WTC11 (cell line): ENCODE data around the gene CGN. TPM values are rescaled to one million over a fixed set of nuclear protein-coding genes. Genes with fewer than 3 reads are reported as not detected.

ENCODE experiments used
- ATAC-seq: fragments of 200-7000 bp; cut with Tn5 transposase; 2 replicates; pipeline ENCODE4 v1.10.0; 2021; ENCODE audit warnings: mild to moderate bottlenecking, moderate library complexity
- CTCF ChIA-PET: fragments of 300-600 bp; sonication (Branson Sonifier 250); formaldehyde crosslinking; loops from one replicate; lab custom pipeline; 2021; ENCODE audit warnings: antibody characterized with exemption; lab: Charles Lee
- POLR2A ChIA-PET: fragments of 350-600 bp; sonication (Branson Sonifier 250); formaldehyde crosslinking; loops from one replicate; lab custom pipeline; 2021; ENCODE audit warnings: antibody characterized with exemption; lab: Charles Lee
- DNase-seq: peaks from one replicate; pipeline ENCODE4 v3.0.0; 2021; ENCODE audit warnings: low spot score
- H3K27ac Mint-ChIP-seq: 2 replicates; pipeline ENCODE4 v1.8.0; 2021; ENCODE audit warnings: mixed read lengths
- H3K27me3 Mint-ChIP-seq: 2 replicates; pipeline ENCODE4 v1.8.0; 2021; ENCODE audit warnings: low read depth, mild to moderate bottlenecking, moderate library complexity, mixed read lengths
- H3K36me3 Mint-ChIP-seq: 2 replicates; pipeline ENCODE4 v1.8.0; 2021; ENCODE audit warnings: mixed read lengths
- H3K4me1 Mint-ChIP-seq: 2 replicates; pipeline ENCODE4 v1.8.0; 2022; ENCODE audit warnings: mixed read lengths
- H3K4me3 Mint-ChIP-seq: 2 replicates; pipeline ENCODE4 v1.8.0; 2021; ENCODE audit warnings: mild to moderate bottlenecking, moderate library complexity, mixed read lengths
- H3K9me3 Mint-ChIP-seq: 2 replicates; pipeline ENCODE4 v1.8.0; 2021; ENCODE audit warnings: mixed read lengths
- CREB1 ChIP-seq: sonication (generic); formaldehyde crosslinking; IDR thresholded peaks from 2 replicates; pipeline ENCODE4 v1.8.0; 2023; ENCODE audit warnings: mild to moderate bottlenecking, missing genetic modification reagents
- ETV6 ChIP-seq: sonication (generic); formaldehyde crosslinking; IDR thresholded peaks from 2 replicates; pipeline ENCODE4 v1.8.1; 2022; ENCODE audit warnings: mild to moderate bottlenecking, missing genetic modification reagents
- FOXP1 ChIP-seq: sonication (generic); formaldehyde crosslinking; IDR thresholded peaks from 2 replicates; pipeline ENCODE4 v1.8.0; 2022; ENCODE audit warnings: missing genetic modification reagents, mild to moderate bottlenecking, moderate library complexity, borderline replicate concordance
- GRHL2 ChIP-seq: fragments of 250-450 bp; sonication (Bioruptor Pico); IDR thresholded peaks from 2 replicates; pipeline ENCODE4 v1.8.0; 2022; ENCODE audit warnings: mild to moderate bottlenecking, moderate library complexity; ENCODE audit not compliant: insufficient replicate concordance, severe bottlenecking
- HMGA2 ChIP-seq: fragments of 250-450 bp; sonication (Bioruptor Pico); IDR thresholded peaks from 2 replicates; pipeline ENCODE4 v1.4.0; 2021; ENCODE audit warnings: mild to moderate bottlenecking, moderate library complexity
- NFATC4 ChIP-seq: fragments of 250-450 bp; sonication (Bioruptor Pico); IDR thresholded peaks from 2 replicates; pipeline ENCODE4 v1.9.0; 2021; ENCODE audit warnings: mild to moderate bottlenecking
- NFE2L1 ChIP-seq: sonication (generic); formaldehyde crosslinking; IDR thresholded peaks from 2 replicates; pipeline ENCODE4 v1.8.1; 2023; ENCODE audit warnings: missing genetic modification reagents
- NFYB ChIP-seq: sonication (generic); formaldehyde crosslinking; conservative IDR thresholded peaks from 2 replicates; pipeline ENCODE4 v1.8.0; 2022; ENCODE audit warnings: low read depth, missing genetic modification reagents
- NR2C2 ChIP-seq: sonication (generic); formaldehyde crosslinking; IDR thresholded peaks from 2 replicates; pipeline ENCODE4 v1.8.0; 2022; ENCODE audit warnings: mild to moderate bottlenecking, missing genetic modification reagents
- NR3C1 ChIP-seq: sonication (generic); formaldehyde crosslinking; conservative IDR thresholded peaks from 2 replicates; pipeline ENCODE4 v1.8.1; 2023; ENCODE audit warnings: low read depth, mild to moderate bottlenecking, missing genetic modification reagents
- RELA ChIP-seq: sonication (generic); formaldehyde crosslinking; IDR thresholded peaks from 2 replicates; pipeline ENCODE4 v1.8.1; 2022; ENCODE audit warnings: missing genetic modification reagents, mild to moderate bottlenecking, borderline replicate concordance
- SMAD4 ChIP-seq: sonication (generic); formaldehyde crosslinking; IDR thresholded peaks from 2 replicates; pipeline ENCODE4 v1.8.0; 2022; ENCODE audit warnings: mild to moderate bottlenecking, missing genetic modification reagents
- ZNF317 ChIP-seq: sonication (generic); formaldehyde crosslinking; IDR thresholded peaks from 2 replicates; pipeline ENCODE4 v1.8.1; 2023; ENCODE audit warnings: low read depth, mild to moderate bottlenecking, moderate library complexity, missing genetic modification reagents, borderline replicate concordance
- total RNA-seq: library from RNA; stranded (reverse); gene quantifications from 3 replicates; pipeline ENCODE4 v1.2.3, GENCODE V29; 2021
- TF ChIP-seq, protein P1 (sequence below): fragments of 250-450 bp; sonication (Bioruptor Pico); IDR thresholded peaks from 2 replicates; pipeline ENCODE4 v1.9.0; 2021; ENCODE audit warnings: mild to moderate bottlenecking
- TF ChIP-seq, protein P2 (sequence below): sonication (generic); formaldehyde crosslinking; IDR thresholded peaks from 2 replicates; pipeline ENCODE4 v1.8.0; 2022; ENCODE audit warnings: missing genetic modification reagents
- TF ChIP-seq, protein P3 (sequence below): sonication (generic); formaldehyde crosslinking; IDR thresholded peaks from 2 replicates; pipeline ENCODE4 v1.8.1; 2023; ENCODE audit warnings: mild to moderate bottlenecking, moderate library complexity, missing genetic modification reagents
- TF ChIP-seq, protein P4 (sequence below): sonication (generic); formaldehyde crosslinking; IDR thresholded peaks from 2 replicates; pipeline ENCODE4 v1.8.0; 2022; ENCODE audit warnings: mild to moderate bottlenecking, missing genetic modification reagents
- TF ChIP-seq, protein P5 (sequence below): sonication (generic); formaldehyde crosslinking; IDR thresholded peaks from 2 replicates; pipeline ENCODE4 v1.8.0; 2022; ENCODE audit warnings: mild to moderate bottlenecking, missing genetic modification reagents
- TF ChIP-seq, protein P6 (sequence below): sonication (generic); formaldehyde crosslinking; IDR thresholded peaks from 2 replicates; pipeline ENCODE4 v1.8.0; 2023; ENCODE audit warnings: mild to moderate bottlenecking, missing genetic modification reagents

CGN gene
- total RNA-seq, 1 experiment from 2014 or later, result 68.7 TPM

DNA sequence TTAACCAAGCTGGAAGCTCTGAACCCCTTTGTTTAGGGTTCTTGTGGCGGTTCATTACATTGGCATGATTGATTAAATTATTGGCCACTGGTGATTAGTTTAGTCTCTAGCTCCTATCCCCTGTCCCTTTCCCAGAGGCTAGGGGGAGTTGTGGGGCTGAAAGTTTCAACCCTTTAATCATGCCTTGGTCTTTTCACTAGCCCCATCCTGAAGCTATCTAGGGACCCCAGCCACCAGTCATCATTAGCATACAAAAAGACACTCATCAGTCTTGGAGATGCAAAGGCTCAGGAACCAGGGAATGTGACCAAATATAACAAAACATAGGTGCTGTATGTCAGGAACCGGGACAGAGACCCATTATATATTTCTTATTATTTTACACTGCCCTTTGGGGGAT is 66.0 kb downstream of the CGN start (continued):
- TF ChIP-seq CREB1 (no peak), SMAD4 (CRISPR knock-in tag) (no peak), NFYB (CRISPR knock-in tag) (no peak), NFE2L1 (no peak), HMGA2 (CRISPR knock-in tag) (no peak)

DNA sequence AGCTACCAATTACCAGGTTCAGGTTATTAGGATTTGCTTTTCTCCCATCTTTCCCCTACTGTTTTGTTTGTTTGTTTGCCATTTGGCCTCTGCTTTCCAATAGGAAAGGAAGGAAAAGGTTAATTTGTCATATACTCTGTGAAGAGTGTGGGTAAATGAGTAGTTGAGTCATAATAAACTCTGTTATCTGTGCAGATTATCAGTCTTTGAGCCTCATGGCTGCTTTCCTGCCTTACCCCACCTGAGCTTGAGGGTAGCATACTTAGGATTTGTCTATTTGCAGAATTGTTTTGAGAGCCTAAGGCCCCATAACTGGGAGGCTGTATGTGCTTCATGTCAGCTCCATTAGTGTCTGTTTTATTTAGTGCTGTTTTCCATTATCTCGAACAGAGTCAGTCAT is 67.8 kb downstream of the CGN start:
- CTCF ChIA-PET, result interaction anchor here (1.6 kb wide), 1 partner anchor 15 kb away, joined by 5 read pairs; no protein-coding TSS in a partner anchor
- Mint-ChIP-seq H3K4me1 (peaks cover 8% of the 10 kb centered on the region), H3K9me3 (no peaks in the 10 kb centered on the region), H3K27ac (no peak overlapping the region), H3K36me3 (peaks cover 28% of the 10 kb centered on the region), H3K4me3 (no peak overlapping the region)
- no peak for ATAC-seq
- POLR2A ChIA-PET, result interaction anchor here (0.5 kb wide), 1 partner anchor 219 kb away, joined by 3 read pairs; no protein-coding TSS in a partner anchor
- no peak for TF ChIP-seq ZNF317
- no peak for TF ChIP-seq HMGA2 (CRISPR knock-in tag)
- no peak for TF ChIP-seq ETV6 (CRISPR knock-in tag)
- TF ChIP-seq, all 79 proteins: peak for 0
- DNase-seq, result no peak
- no peaks in the 10 kb centered on the region for H3K27me3 Mint-ChIP-seq

DNA sequence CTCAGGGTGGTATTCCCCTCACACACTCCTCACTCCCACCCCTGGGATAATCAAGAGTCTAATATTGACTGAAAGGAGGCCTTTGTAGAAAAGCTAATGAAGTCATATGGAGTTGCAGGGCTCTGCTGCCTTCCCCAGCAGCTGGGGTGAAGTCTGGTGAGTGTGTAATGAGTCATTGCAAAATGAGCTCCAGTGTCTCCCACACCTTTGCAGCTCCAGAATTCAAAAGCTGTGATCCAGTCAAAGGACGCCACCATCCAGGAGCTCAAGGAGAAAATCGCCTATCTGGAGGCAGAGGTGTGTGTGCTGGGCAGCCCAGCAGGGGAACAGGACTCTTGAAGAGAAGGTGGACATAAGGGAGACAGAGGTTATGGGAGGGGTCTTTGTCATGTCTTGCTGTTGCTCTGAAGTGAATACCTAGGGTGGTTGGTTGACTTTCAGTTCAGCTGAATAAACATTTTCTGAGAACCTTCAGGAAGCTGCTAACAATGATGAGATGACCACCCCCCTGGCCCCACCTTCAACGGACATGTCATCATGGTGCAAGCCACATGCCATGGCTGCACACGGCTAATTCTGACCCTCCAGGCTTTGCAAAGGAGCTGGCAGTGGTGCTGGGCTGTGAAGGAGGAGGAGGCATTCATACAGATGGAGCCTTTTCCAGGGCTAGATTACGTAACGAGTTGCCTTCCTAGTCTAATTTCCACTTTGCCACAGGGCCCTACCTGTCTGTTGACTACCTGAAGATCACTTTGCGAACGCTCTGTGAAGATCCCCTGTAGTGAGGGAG is 68.4 kb downstream of the CGN start:
- POLR2A ChIA-PET, result no interaction called here
- Mint-ChIP-seq H3K9me3 (no peaks in the 10 kb centered on the region), H3K4me1 (peaks cover 8% of the 10 kb centered on the region), H3K27ac (no peak overlapping the region), H3K4me3 (no peak overlapping the region), H3K27me3 (no peaks in the 10 kb centered on the region), H3K36me3 (peaks cover 25% of the 10 kb centered on the region)
- no peak for ATAC-seq
- no peak for DNase-seq
- CTCF ChIA-PET, result interaction anchor here (0.7 to 1.6 kb wide), 3 partner anchors 14 to 113 kb away, joined by 3 to 5 read pairs (median 3); no protein-coding TSS in a partner anchor
- no peak for TF ChIP-seq NR2C2 (CRISPR knock-in tag)
- TF ChIP-seq RELA (CRISPR knock-in tag), result no peak
- TF ChIP-seq, protein P1, sequence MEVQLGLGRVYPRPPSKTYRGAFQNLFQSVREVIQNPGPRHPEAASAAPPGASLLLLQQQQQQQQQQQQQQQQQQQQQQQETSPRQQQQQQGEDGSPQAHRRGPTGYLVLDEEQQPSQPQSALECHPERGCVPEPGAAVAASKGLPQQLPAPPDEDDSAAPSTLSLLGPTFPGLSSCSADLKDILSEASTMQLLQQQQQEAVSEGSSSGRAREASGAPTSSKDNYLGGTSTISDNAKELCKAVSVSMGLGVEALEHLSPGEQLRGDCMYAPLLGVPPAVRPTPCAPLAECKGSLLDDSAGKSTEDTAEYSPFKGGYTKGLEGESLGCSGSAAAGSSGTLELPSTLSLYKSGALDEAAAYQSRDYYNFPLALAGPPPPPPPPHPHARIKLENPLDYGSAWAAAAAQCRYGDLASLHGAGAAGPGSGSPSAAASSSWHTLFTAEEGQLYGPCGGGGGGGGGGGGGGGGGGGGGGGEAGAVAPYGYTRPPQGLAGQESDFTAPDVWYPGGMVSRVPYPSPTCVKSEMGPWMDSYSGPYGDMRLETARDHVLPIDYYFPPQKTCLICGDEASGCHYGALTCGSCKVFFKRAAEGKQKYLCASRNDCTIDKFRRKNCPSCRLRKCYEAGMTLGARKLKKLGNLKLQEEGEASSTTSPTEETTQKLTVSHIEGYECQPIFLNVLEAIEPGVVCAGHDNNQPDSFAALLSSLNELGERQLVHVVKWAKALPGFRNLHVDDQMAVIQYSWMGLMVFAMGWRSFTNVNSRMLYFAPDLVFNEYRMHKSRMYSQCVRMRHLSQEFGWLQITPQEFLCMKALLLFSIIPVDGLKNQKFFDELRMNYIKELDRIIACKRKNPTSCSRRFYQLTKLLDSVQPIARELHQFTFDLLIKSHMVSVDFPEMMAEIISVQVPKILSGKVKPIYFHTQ (CRISPR knock-in tag), result no peak
- TF ChIP-seq NFATC4 (CRISPR knock-in tag), result no peak
- TF ChIP-seq, protein P2, sequence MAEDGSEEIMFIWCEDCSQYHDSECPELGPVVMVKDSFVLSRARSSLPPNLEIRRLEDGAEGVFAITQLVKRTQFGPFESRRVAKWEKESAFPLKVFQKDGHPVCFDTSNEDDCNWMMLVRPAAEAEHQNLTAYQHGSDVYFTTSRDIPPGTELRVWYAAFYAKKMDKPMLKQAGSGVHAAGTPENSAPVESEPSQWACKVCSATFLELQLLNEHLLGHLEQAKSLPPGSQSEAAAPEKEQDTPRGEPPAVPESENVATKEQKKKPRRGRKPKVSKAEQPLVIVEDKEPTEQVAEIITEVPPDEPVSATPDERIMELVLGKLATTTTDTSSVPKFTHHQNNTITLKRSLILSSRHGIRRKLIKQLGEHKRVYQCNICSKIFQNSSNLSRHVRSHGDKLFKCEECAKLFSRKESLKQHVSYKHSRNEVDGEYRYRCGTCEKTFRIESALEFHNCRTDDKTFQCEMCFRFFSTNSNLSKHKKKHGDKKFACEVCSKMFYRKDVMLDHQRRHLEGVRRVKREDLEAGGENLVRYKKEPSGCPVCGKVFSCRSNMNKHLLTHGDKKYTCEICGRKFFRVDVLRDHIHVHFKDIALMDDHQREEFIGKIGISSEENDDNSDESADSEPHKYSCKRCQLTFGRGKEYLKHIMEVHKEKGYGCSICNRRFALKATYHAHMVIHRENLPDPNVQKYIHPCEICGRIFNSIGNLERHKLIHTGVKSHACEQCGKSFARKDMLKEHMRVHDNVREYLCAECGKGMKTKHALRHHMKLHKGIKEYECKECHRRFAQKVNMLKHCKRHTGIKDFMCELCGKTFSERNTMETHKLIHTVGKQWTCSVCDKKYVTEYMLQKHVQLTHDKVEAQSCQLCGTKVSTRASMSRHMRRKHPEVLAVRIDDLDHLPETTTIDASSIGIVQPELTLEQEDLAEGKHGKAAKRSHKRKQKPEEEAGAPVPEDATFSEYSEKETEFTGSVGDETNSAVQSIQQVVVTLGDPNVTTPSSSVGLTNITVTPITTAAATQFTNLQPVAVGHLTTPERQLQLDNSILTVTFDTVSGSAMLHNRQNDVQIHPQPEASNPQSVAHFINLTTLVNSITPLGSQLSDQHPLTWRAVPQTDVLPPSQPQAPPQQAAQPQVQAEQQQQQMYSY (CRISPR knock-in tag), result no peak
- TF ChIP-seq, protein P3, sequence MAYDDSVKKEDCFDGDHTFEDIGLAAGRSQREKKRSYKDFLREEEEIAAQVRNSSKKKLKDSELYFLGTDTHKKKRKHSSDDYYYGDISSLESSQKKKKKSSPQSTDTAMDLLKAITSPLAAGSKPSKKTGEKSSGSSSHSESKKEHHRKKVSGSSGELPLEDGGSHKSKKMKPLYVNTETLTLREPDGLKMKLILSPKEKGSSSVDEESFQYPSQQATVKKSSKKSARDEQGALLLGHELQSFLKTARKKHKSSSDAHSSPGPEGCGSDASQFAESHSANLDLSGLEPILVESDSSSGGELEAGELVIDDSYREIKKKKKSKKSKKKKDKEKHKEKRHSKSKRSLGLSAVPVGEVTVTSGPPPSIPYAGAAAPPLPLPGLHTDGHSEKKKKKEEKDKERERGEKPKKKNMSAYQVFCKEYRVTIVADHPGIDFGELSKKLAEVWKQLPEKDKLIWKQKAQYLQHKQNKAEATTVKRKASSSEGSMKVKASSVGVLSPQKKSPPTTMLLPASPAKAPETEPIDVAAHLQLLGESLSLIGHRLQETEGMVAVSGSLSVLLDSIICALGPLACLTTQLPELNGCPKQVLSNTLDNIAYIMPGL, result no peak
- TF ChIP-seq, protein P4, sequence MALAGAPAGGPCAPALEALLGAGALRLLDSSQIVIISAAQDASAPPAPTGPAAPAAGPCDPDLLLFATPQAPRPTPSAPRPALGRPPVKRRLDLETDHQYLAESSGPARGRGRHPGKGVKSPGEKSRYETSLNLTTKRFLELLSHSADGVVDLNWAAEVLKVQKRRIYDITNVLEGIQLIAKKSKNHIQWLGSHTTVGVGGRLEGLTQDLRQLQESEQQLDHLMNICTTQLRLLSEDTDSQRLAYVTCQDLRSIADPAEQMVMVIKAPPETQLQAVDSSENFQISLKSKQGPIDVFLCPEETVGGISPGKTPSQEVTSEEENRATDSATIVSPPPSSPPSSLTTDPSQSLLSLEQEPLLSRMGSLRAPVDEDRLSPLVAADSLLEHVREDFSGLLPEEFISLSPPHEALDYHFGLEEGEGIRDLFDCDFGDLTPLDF (CRISPR knock-in tag), result no peak
- no peak for TF ChIP-seq GRHL2 (CRISPR knock-in tag)
- TF ChIP-seq, protein P5, sequence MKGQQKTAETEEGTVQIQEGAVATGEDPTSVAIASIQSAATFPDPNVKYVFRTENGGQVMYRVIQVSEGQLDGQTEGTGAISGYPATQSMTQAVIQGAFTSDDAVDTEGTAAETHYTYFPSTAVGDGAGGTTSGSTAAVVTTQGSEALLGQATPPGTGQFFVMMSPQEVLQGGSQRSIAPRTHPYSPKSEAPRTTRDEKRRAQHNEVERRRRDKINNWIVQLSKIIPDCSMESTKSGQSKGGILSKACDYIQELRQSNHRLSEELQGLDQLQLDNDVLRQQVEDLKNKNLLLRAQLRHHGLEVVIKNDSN (CRISPR knock-in tag), result no peak
- no peak for TF ChIP-seq FOXP1
- TF ChIP-seq, protein P6, sequence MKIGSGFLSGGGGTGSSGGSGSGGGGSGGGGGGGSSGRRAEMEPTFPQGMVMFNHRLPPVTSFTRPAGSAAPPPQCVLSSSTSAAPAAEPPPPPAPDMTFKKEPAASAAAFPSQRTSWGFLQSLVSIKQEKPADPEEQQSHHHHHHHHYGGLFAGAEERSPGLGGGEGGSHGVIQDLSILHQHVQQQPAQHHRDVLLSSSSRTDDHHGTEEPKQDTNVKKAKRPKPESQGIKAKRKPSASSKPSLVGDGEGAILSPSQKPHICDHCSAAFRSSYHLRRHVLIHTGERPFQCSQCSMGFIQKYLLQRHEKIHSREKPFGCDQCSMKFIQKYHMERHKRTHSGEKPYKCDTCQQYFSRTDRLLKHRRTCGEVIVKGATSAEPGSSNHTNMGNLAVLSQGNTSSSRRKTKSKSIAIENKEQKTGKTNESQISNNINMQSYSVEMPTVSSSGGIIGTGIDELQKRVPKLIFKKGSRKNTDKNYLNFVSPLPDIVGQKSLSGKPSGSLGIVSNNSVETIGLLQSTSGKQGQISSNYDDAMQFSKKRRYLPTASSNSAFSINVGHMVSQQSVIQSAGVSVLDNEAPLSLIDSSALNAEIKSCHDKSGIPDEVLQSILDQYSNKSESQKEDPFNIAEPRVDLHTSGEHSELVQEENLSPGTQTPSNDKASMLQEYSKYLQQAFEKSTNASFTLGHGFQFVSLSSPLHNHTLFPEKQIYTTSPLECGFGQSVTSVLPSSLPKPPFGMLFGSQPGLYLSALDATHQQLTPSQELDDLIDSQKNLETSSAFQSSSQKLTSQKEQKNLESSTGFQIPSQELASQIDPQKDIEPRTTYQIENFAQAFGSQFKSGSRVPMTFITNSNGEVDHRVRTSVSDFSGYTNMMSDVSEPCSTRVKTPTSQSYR (CRISPR knock-in tag), result no peak
- no peak for TF ChIP-seq NR3C1 (CRISPR knock-in tag)
